Body of pancreas (tissue), 4 donors: ENCODE data around the gene LRRTM3. TPM values are rescaled to one million over a fixed set of nuclear protein-coding genes. Genes with fewer than 3 reads are reported as not detected.

ENCODE experiments used
- ATAC-seq: fragments of 150-250 bp; one replicate; pipeline ENCODE4 v1.9.1; 2016
- DNase-seq, 4 donors: peaks; one replicate each; pipeline ENCODE4 v3.0.0-alpha.2; 2019
- H3K27ac ChIP-seq, 4 donors: fragments of 200-600 bp; sonication (generic); 1 replicate in 3 of 4; 2 replicates in 1 of 4; pipeline versions ENCODE4 v1.5.1 to v1.6.1; 2016 to 2019; ENCODE audit warnings: mild to moderate bottlenecking in 1 of 4, mixed read lengths in 1 of 4, moderate library complexity in 1 of 4
- H3K27me3 ChIP-seq, 2 donors: fragments of 200-600 bp; sonication (generic); one replicate each; pipeline ENCODE4 v1.6.0; 2016; ENCODE audit warnings: mild to moderate bottlenecking in 1 of 2
- H3K36me3 ChIP-seq, 2 donors: fragments of 200-600 bp; sonication (generic); replicated peaks in 1 of 2; 2 replicates each; pipeline ENCODE4 v1.5.1; 2016; ENCODE audit warnings: low read depth in 2 of 2; ENCODE audit not compliant: insufficient read depth in 1 of 2
- H3K4me1 ChIP-seq: fragments of 200-600 bp; sonication (generic); one replicate; pipeline ENCODE4 v1.6.0; 2016
- H3K4me3 ChIP-seq, 2 donors: fragments of 200-600 bp; sonication (generic); 1 replicate in 1 of 2; 2 replicates in 1 of 2; pipeline ENCODE4 v1.5.1; 2016 to 2019
- H3K9me3 ChIP-seq, 3 donors: fragments of 200-600 bp; sonication (generic); 1 replicate in 2 of 3; 2 replicates in 1 of 3; pipeline ENCODE4 v1.5.1; 2016
- CTCF ChIP-seq, 7 experiments: fragments of 450-650 bp in 4 of 7; fragments of 200-600 bp in 3 of 7; sonication (generic) in 3 of 7; IDR thresholded peaks; one replicate each; pipeline ENCODE4 v1.5.1; 2016 to 2019; ENCODE audit warnings: antibody characterized with exemption in 7 of 7
- POLR2A ChIP-seq, 3 donors: fragments of 450-650 bp; IDR thresholded peaks; one replicate each; pipeline ENCODE4 v1.6.1; 2016; ENCODE audit warnings: antibody characterized with exemption in 3 of 3, mild to moderate bottlenecking in 2 of 3
- WGBS, 2 donors: methylation state at CpG; one replicate each; pipeline ENCODE4 v1.1.5; 2017; 5-methylcytosine and 5-hydroxymethylcytosine counted together
- intact Hi-C: fragments of 100-400 bp; cut with DNase I; formaldehyde crosslinking; loops from one replicate; pipeline ENCODE4 v1.15.1; 2023
- total RNA-seq, 2 donors: library from RNA; depleted of rRNA; stranded (reverse); fragments of >200 nt; gene quantifications; one replicate each; pipeline ENCODE4 v1.1.0, GENCODE V29; 2016

Gene LRRTM3
- total RNA-seq, 2 donors from 2014 or later: 1.3 TPM

DNA sequence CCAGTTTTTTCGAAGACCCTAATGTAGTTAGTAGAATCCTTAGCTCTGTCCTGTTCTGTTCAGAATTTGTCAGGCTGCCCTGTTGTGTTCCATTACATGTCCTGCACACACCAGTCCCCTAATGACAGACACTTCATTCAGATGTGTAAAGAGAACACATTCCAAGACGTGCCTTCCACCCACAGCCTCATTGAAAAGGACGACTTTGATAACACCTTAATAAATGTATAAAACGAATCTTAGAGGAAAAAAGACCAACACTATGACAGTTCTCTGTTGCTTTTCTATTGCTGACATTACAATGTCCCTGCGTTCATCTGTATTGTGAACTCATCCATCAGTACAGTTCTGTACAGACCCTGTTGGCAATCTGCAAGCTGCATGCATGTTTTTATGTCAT lies 3.5 kb downstream of the LRRTM3 start:
- intact Hi-C loops: no loop called here
- ATAC-seq (no peak), DNase-seq (no peak)
- no peaks in the 10 kb centered on the region for H3K36me3 ChIP-seq
- WGBS, 2 donors: 25 to 29% methylated on average over 5 of the region's 5 CpGs
- no peak overlapping the region for H3K4me3 ChIP-seq
- peaks cover 4 to 10% of the 10 kb centered on the region in 2 donors for H3K27me3 ChIP-seq
- no peaks in the 10 kb centered on the region for H3K9me3 ChIP-seq
- H3K27ac ChIP-seq: no peak overlapping the region
- peaks cover 9% of the 10 kb centered on the region for H3K4me1 ChIP-seq
- TF ChIP-seq POLR2A (IDR thresholded peaks at IDR 0.05) (no peak), CTCF (IDR thresholded peaks at IDR 0.05) (no peak)

- no peaks in the 10 kb centered on the region for H3K4me1 ChIP-seq
- no peaks in the 10 kb centered on the region for H3K36me3 ChIP-seq
- WGBS, 2 donors: 18 to 20% methylated on average over 5 of the region's 5 CpGs
- TF ChIP-seq POLR2A (IDR thresholded peaks at IDR 0.05): no peak
- peak; percentile 62 to 86 (median 82) for TF ChIP-seq CTCF (IDR thresholded peaks at IDR 0.05)
- peaks cover 0 to 4% of the 10 kb centered on the region in 2 donors for H3K27me3 ChIP-seq
- H3K4me3 ChIP-seq: no peak overlapping the region
- ATAC-seq (peak; percentile 68), DNase-seq (peak in 1 of 4 donors; percentile 28)
- intact Hi-C loops: no loop called here
- H3K27ac ChIP-seq: no peak overlapping the region
- no peaks in the 10 kb centered on the region for H3K9me3 ChIP-seq
Measured at GRCh38 chr10:66931340-66931948, 5.6 kb downstream of the LRRTM3 start.

- Histone ChIP-seq H3K36me3 (no peaks in the 10 kb centered on the region), H3K27me3 (peaks cover 0 to 4% of the 10 kb centered on the region in 2 donors), H3K4me3 (no peak overlapping the region), H3K9me3 (no peaks in the 10 kb centered on the region), H3K27ac (no peak overlapping the region), H3K4me1 (no peaks in the 10 kb centered on the region)
- DNase-seq: peak in 1 of 4 donors; percentile 5
- intact Hi-C loops: no loop called here
- TF ChIP-seq POLR2A (IDR thresholded peaks at IDR 0.05) (no peak), CTCF (IDR thresholded peaks at IDR 0.05) (no peak)
- ATAC-seq: no peak
- WGBS, 2 donors: 32 to 35% methylated on average over 3 of the region's 3 CpGs
Measured at GRCh38 chr10:66931949-66932343, 6.1 kb downstream of the LRRTM3 start.

DNA sequence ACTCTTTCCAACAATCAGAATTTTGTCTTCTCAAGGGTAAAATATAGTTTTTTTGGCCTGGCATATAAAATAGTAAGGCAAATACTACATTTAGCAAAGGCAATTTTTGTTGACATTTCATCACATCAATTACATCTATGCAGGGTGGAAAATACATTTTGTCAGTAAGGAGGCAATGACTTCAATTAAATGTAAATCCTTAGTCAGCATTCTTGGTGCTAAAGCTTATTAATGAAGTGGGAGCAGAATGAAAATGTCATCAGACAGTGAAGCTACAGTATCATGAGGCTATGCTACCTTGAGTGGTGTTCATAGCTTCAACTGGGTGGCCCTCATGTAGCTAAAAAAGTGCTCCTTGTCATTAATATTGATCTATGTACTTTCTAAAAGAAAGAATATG lies 8.9 kb downstream of the LRRTM3 start:
- H3K27ac ChIP-seq: no peak overlapping the region
- H3K4me3 ChIP-seq: no peak overlapping the region
- no peaks in the 10 kb centered on the region for H3K36me3 ChIP-seq
- TF ChIP-seq CTCF (IDR thresholded peaks at IDR 0.05) (no peak), POLR2A (IDR thresholded peaks at IDR 0.05) (no peak)
- H3K27me3 ChIP-seq: peaks cover 0 to 4% of the 10 kb centered on the region in 2 donors
- intact Hi-C loops: no loop called here
- no peaks in the 10 kb centered on the region for H3K4me1 ChIP-seq
- DNase-seq: no peak
- ATAC-seq: no peak
- H3K9me3 ChIP-seq: no peaks in the 10 kb centered on the region

DNA sequence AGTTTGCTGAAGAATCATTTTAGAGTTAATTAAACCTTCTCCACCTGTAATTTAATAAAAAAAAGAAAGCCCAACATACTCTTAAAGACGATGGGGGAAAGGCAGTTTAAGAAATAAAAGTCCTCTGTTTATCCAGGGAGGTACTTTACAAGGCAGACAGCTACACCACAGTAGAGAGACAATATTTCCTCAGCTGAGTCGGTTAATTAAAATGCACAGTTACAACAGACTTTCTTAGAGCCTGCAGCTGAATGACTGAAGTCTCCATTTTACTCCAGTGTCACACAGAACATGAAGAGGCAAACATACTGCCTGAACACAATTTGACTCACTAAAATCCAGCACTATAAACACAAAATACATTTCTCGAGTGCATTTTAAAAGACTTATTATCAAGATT lies 15.1 kb downstream of the LRRTM3 start:
- Histone ChIP-seq H3K27ac (no peak overlapping the region), H3K36me3 (no peaks in the 10 kb centered on the region), H3K4me1 (no peaks in the 10 kb centered on the region), H3K9me3 (no peaks in the 10 kb centered on the region), H3K27me3 (no peaks in the 10 kb centered on the region), H3K4me3 (no peak overlapping the region)
- intact Hi-C loops: no loop called here
- no peak for ATAC-seq
- no peak for DNase-seq
- 38 to 39% methylated on average over 3 of the region's 3 CpGs for WGBS, 2 donors
- TF ChIP-seq CTCF (IDR thresholded peaks at IDR 0.05): no peak
